Pancreas (tissue), 10 donors: Measurements from ENCODE around the gene WDR5. TPM values are rescaled to one million over a fixed set of nuclear protein-coding genes. Genes with fewer than 3 reads are reported as not detected.

Experiments used
- ATAC-seq, 4 donors: fragments of 200-7000 bp; cut with Tn5 transposase; one replicate each; pipeline versions ENCODE4 v1.8.0 to v1.9.1; 2020; ENCODE audit warnings: mild to moderate bottlenecking in 4 of 4, moderate library complexity in 4 of 4
- DNase-seq, 6 donors: peaks; one replicate each; pipeline ENCODE4 v3.0.0-alpha.2; 2020
- FAIRE-seq: peaks from 2 replicates; lab custom pipeline; 2012; peaks lifted over from hg19 to GRCh38; lab: Jason Lieb, UNC
- H3K27ac ChIP-seq, 4 donors: fragments of 200-600 bp; sonication (generic); 1 replicate in 3 of 4; 2 replicates in 1 of 4; pipeline versions ENCODE4 v1.5.0 to v1.8.0; 2020
- H3K27me3 ChIP-seq, 4 donors: fragments of 200-600 bp; one replicate each; pipeline ENCODE4 v1.8.0; 2021
- H3K36me3 ChIP-seq, 3 donors: fragments of 200-600 bp; sonication (generic) in 1 of 3; one replicate each; pipeline versions ENCODE4 v1.5.0 to v1.8.0; 2020 to 2021
- H3K4me1 ChIP-seq, 3 donors: fragments of 200-600 bp; one replicate each; pipeline ENCODE4 v1.8.0; 2021
- H3K4me3 ChIP-seq, 4 donors: fragments of 200-600 bp; sonication (generic) in 2 of 4; one replicate each; pipeline versions ENCODE4 v1.5.0 to v1.8.0; 2020 to 2021
- H3K9me3 ChIP-seq, 4 donors: fragments of 200-600 bp; one replicate each; pipeline ENCODE4 v1.8.0; 2021
- WGBS, 2 donors: extraction: QIAGEN DNeasy Blood & Tissue Kit; methylation state at CpG; one replicate each; pipeline ENCODE4 v1.1.7; 2013; 5-methylcytosine and 5-hydroxymethylcytosine counted together
- intact Hi-C, 3 donors: fragments of 100-400 bp; cut with DNase I; formaldehyde crosslinking; loops; one replicate each; pipeline versions ENCODE4 v1.11.1 to v1.14.2; 2022
- polyA plus RNA-seq, 2 donors: library from polyadenylated mRNA; stranded (reverse); fragments of 200-250 nt; gene quantifications; one replicate each; pipeline ENCODE4 v1.2.3, GENCODE V29; 2013
- total RNA-seq, 6 donors: library from RNA; stranded (reverse); fragmentation: NEBNext Ultra II Directional in 4 of 6; extraction: Animal tissue kit (Norgen Biotek cat#: 25700) in 4 of 6; gene quantifications; one replicate each; pipeline versions ENCODE4 v1.2.1 to v1.2.4, GENCODE V29; 2021 to 2023
- TF ChIP-seq, protein P1 (sequence below), 4 donors: fragments of 200-600 bp; sonication (generic) in 3 of 4; IDR thresholded peaks; one replicate each; pipeline versions ENCODE4 v1.5.0 to v1.8.0; 2021; ENCODE audit warnings: antibody characterized with exemption in 4 of 4
- donor health status: healthy with polysubstance abuse.
- donor health status: DM: no; HTN: no; CAD: no; lungs with moderate emphysema.
- donor health status: DM: no; HTN: no; CAD: no.
- donor health status: control.
- donor health status: control.
- donor health status: Bipolar disorder and iron deficiency.
- donor health status: DM: yes; HTN: yes; CAD: no.
- donor health status: DM: no; HTN: no; CAD: no.
- donor health status: DM: no; HTN: no; CAD: no.
- donor health status: DM: yes; HTN: yes; CAD: no.

Gene WDR5
- total and polyA plus RNA-seq, 8 donors = 14.0 to 26.1 (median 16.5) TPM

DNA sequence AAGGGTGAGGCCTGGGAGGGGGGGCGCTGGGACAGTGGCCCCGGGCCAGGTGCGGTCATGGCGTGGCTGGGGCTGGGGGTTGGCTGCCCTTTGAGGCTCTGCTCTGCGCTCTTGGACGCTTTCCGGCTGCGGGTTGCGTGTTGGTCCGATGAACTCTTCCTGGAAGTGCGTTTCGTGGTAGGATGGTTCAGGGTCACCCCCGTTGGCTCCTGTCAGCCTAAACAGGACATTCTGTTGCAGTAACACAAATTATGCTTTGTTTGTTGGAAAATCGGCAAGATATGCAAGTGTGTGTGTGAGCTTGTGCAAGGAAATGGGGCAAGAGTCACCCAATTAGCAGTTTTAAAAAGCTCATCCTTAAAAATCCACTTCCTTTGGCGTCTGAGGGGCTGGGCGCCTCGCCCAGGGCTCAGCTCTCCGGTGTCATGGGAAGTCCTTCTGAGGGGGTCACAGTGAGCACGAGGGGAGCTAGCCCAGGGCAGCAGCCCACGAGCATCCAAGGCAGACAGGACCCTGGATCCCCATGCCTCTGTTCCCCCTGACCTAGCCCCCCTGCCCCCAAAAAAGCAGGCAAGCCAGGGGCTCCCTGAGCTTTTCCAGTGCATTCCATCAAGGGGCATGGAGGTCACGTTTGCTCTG is 50.7 kb downstream of the WDR5 start:
- 60 to 69% methylated on average over 21 of the region's 21 CpGs for WGBS, 2 donors
- H3K27me3 ChIP-seq = no peaks in the 10 kb centered on the region
- no peak for FAIRE-seq
- intact Hi-C loops = no loop called here
- peak in 2 of 4 donors; percentile 11 to 15 for ATAC-seq
- no peaks in the 10 kb centered on the region for H3K36me3 ChIP-seq
- H3K4me3 ChIP-seq = no peak overlapping the region
- H3K27ac ChIP-seq = no peak overlapping the region
- H3K9me3 ChIP-seq = no peaks in the 10 kb centered on the region
- TF ChIP-seq, protein P1, sequence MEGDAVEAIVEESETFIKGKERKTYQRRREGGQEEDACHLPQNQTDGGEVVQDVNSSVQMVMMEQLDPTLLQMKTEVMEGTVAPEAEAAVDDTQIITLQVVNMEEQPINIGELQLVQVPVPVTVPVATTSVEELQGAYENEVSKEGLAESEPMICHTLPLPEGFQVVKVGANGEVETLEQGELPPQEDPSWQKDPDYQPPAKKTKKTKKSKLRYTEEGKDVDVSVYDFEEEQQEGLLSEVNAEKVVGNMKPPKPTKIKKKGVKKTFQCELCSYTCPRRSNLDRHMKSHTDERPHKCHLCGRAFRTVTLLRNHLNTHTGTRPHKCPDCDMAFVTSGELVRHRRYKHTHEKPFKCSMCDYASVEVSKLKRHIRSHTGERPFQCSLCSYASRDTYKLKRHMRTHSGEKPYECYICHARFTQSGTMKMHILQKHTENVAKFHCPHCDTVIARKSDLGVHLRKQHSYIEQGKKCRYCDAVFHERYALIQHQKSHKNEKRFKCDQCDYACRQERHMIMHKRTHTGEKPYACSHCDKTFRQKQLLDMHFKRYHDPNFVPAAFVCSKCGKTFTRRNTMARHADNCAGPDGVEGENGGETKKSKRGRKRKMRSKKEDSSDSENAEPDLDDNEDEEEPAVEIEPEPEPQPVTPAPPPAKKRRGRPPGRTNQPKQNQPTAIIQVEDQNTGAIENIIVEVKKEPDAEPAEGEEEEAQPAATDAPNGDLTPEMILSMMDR (IDR thresholded peaks at IDR 0.05) = no peak
- H3K4me1 ChIP-seq = no peaks in the 10 kb centered on the region
- DNase-seq = peak in 4 of 6 donors; percentile 6 to 41 (median 20)

DNA sequence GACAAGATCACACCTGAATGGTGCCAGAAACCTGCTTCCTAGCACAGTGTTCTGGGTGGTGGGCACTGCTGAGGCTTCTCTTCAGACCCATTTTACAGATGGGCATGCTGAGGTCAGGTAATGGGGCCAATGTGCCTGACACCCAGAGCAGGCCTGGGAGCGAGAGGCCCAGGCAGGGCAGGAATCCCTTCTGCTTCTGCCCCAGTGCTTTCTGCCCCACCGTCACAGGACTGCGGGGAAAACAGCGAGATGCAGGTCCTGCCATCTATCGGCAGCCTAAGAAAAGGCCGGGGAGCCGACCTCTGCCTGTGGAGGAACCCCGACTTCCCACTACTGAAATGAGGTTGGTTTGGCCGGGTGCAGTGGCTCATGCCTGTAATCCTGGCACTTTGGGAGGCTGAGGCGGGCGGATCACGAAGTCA is 51.2 kb downstream of the WDR5 start:
- Histone ChIP-seq H3K4me3 (no peak overlapping the region), H3K9me3 (no peaks in the 10 kb centered on the region), H3K36me3 (no peaks in the 10 kb centered on the region), H3K27ac (no peak overlapping the region), H3K4me1 (no peaks in the 10 kb centered on the region), H3K27me3 (peaks cover 0 to 5% (median 0%) of the 10 kb centered on the region in 4 donors)
- DNase-seq = peak in 4 of 6 donors; percentile 6 to 45 (median 29)
- TF ChIP-seq, protein P1 (IDR thresholded peaks at IDR 0.05) = no peak
- 62 to 78% methylated on average over 12 of the region's 12 CpGs for WGBS, 2 donors
- FAIRE-seq = no peak
- no peak for ATAC-seq
- intact Hi-C loops = no loop called here

DNA sequence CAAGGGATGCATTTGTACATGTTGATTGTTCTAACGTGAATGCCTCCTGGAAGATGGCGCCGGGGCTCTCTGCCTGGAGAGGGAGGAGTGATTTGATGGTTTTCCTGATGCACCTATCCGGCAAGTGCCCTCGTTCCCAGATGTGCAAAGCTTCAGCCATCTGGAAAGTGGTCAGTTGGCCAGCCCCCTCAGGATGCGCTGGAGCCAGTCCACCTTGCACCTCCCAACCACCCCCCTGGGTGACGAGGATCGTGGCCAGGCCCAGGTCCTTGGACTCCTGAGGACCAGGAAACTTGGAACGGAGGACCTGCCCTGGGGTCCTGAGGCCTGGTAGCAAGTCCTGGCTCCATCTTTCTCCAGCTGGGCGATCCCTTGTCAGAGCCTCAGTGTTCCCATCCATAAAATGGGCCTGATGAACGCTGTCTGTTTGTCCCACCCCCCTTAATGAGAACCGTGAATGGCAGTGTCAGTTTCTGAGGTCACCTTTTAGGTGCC is 52.1 kb downstream of the WDR5 start:
- H3K4me3 ChIP-seq = no peak overlapping the region
- DNase-seq (peak in 4 of 6 donors; percentile 0 to 43 (median 8)), ATAC-seq (no peak), FAIRE-seq (no peak)
- H3K27ac ChIP-seq = no peak overlapping the region
- intact Hi-C loops = no loop called here
- no peaks in the 10 kb centered on the region for H3K9me3 ChIP-seq
- H3K4me1 ChIP-seq = no peaks in the 10 kb centered on the region
- 68 to 71% methylated on average over 12 of the region's 12 CpGs for WGBS, 2 donors
- H3K36me3 ChIP-seq = no peaks in the 10 kb centered on the region
- H3K27me3 ChIP-seq = peaks cover 0 to 5% (median 0%) of the 10 kb centered on the region in 4 donors
- TF ChIP-seq, protein P1 (IDR thresholded peaks at IDR 0.05) = no peak

DNA sequence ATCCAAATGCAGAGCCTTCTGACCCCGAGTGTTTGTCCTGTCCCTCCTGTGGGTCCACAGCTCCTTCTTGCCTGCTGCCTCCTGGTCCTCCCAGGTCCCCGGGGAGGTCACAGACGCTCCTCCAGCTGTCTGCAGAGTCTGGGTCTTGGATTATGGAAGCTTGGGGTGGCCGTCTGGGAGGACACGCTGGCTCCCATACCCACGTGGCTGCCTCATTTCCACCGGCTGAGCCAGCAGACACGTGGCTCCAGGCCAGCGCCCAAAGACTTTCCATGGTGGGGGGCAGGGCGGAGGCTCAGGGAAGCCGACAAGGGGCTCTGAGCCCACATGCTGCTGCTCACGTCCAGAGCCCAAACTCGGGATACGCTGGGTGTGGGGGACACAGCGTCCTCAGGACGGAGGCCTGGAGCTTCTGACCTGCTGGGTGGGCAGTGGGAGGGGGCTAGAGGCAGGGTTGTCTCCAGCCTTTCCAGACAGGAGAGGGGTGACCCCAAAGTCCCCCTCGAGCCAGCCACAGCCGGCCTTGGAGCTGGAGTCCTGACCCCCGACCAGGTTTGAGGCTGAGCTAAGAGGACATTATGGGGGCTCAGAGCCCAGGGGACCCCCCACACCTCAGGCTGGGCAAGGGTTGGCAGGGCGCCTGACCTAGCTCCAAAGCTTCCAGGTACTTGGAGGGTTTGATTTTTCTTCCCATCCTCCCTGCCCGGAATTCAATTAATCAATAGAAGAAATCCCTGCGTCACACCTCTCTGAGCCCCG is 52.7 kb downstream of the WDR5 start:
- DNase-seq = peak in 4 of 6 donors; percentile 1 to 56 (median 10)
- no peak overlapping the region for H3K27ac ChIP-seq
- WGBS, 2 donors = 23 to 25% methylated on average over 23 of the region's 23 CpGs

More for the DNA sequence above, 52.7 kb downstream of the WDR5 start:
- Histone ChIP-seq H3K4me1 (no peaks in the 10 kb centered on the region), H3K9me3 (no peaks in the 10 kb centered on the region), H3K36me3 (no peaks in the 10 kb centered on the region), H3K27me3 (peaks cover 0 to 5% (median 0%) of the 10 kb centered on the region in 4 donors), H3K4me3 (no peak overlapping the region)
- FAIRE-seq (no peak), ATAC-seq (peak in 2 of 4 donors; percentile 22 to 37)
- TF ChIP-seq, protein P1 (IDR thresholded peaks at IDR 0.05) = no peak
- intact Hi-C loops = no loop called here
